ENCODE data around the gene CACNA1S. TPM values are rescaled to one million over a fixed set of nuclear protein-coding genes. Genes with fewer than 3 reads are reported as not detected.

Gene CACNA1S
- total and polyA plus RNA-seq, 2 donors (not counting 1 experiment from before 2014, with no cell fraction given): not detected

DNA sequence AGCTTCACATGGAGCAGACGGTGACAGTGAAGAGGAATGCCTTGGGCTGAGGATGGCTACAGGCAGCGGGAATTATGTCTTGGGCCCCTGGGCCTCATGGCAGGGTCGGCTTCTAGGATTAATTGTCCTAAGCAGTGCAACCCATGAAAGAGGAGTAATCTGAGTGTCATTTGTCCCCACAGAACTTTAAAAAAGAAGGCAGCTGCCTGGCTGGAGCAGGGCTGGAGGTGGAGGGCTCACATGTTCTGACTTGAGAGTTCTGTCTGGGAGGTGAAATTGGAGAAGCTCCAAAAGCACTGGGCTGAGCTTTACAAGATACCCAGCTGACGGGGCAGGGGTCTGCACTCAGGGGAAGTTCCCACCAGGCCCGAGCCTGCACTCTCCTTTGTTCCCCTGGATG is 22.6 kb downstream of the CACNA1S start:
- no peak overlapping the region for H3K4me3 ChIP-seq (ENCODE audit: control extremely low read depth in 1 of 5, extremely low read depth in 1 of 5, insufficient read depth in 1 of 5, low read depth in 2 of 5, low read length in 4 of 5)
- TF ChIP-seq, protein P1, sequence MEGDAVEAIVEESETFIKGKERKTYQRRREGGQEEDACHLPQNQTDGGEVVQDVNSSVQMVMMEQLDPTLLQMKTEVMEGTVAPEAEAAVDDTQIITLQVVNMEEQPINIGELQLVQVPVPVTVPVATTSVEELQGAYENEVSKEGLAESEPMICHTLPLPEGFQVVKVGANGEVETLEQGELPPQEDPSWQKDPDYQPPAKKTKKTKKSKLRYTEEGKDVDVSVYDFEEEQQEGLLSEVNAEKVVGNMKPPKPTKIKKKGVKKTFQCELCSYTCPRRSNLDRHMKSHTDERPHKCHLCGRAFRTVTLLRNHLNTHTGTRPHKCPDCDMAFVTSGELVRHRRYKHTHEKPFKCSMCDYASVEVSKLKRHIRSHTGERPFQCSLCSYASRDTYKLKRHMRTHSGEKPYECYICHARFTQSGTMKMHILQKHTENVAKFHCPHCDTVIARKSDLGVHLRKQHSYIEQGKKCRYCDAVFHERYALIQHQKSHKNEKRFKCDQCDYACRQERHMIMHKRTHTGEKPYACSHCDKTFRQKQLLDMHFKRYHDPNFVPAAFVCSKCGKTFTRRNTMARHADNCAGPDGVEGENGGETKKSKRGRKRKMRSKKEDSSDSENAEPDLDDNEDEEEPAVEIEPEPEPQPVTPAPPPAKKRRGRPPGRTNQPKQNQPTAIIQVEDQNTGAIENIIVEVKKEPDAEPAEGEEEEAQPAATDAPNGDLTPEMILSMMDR (IDR thresholded peaks at IDR 0.05): no peak
- no peak for TF ChIP-seq EZH2 (IDR thresholded peaks at IDR 0.05; ENCODE audit: borderline replicate concordance, insufficient read depth, low read depth, low read length, poor library complexity, severe bottlenecking)
- DNase-seq: no peak
- no peaks in the 10 kb centered on the region for H3K79me2 ChIP-seq (ENCODE audit: control insufficient read depth, insufficient read depth, low read length)
- H3K4me2 ChIP-seq (replicated peaks; ENCODE audit: low read depth, low read length, poor library complexity, severe bottlenecking): no peak overlapping the region
- H4K20me1 ChIP-seq (ENCODE audit: control insufficient read depth, insufficient read depth, low read length, poor library complexity, severe bottlenecking): no peaks in the 10 kb centered on the region
- Mint-ChIP-seq H3K9me3 (ENCODE audit: insufficient read depth) (no peaks in the 10 kb centered on the region), H3K27me3 (peaks cover 22% of the 10 kb centered on the region), H3K4me3 (no peak overlapping the region), H3K4me1 (no peaks in the 10 kb centered on the region), H3K27ac (no peak overlapping the region)
- no peak overlapping the region for H2AFZ ChIP-seq (ENCODE audit: insufficient read depth, low read depth, low read length, poor library complexity, severe bottlenecking)
- H3K9me3 ChIP-seq (ENCODE audit: control extremely low read depth in 1 of 3, control insufficient read depth in 2 of 3, insufficient read depth in 1 of 3, low read length in 2 of 3): no peaks in the 10 kb centered on the region
- no peak overlapping the region for H3K9ac ChIP-seq (ENCODE audit: low read length)
- no peaks in the 10 kb centered on the region for H3K36me3 ChIP-seq (replicated peaks in 1 of 2; ENCODE audit: control extremely low read depth in 1 of 2, control insufficient read depth in 1 of 2, extremely low read depth in 1 of 2, insufficient read depth in 2 of 2, low read length in 1 of 2)
- ATAC-seq (ENCODE audit: low read depth): no peak
- ChIA-PET CTCF (no interaction called here), POLR2A (no interaction called here)
- peaks cover 0 to 6% (median 2%) of the 10 kb centered on the region in 4 experiments for H3K27me3 ChIP-seq (replicated peaks in 1 of 4; ENCODE audit: control extremely low read depth in 1 of 4, control insufficient read depth in 3 of 4, insufficient read depth in 4 of 4, low read length in 3 of 4)
- intact Hi-C loops (cut with micrococcal nuclease): no loop called here
- no peak overlapping the region for H3K27ac ChIP-seq (ENCODE audit: low read length in 2 of 2)
- no peaks in the 10 kb centered on the region for H3K4me1 ChIP-seq (ENCODE audit: control insufficient read depth in 2 of 2, insufficient read depth in 2 of 2, low read length in 2 of 2)
- WGBS (ENCODE audit: insufficient coverage): 96% methylated on average over 3 of the region's 5 CpGs

DNA sequence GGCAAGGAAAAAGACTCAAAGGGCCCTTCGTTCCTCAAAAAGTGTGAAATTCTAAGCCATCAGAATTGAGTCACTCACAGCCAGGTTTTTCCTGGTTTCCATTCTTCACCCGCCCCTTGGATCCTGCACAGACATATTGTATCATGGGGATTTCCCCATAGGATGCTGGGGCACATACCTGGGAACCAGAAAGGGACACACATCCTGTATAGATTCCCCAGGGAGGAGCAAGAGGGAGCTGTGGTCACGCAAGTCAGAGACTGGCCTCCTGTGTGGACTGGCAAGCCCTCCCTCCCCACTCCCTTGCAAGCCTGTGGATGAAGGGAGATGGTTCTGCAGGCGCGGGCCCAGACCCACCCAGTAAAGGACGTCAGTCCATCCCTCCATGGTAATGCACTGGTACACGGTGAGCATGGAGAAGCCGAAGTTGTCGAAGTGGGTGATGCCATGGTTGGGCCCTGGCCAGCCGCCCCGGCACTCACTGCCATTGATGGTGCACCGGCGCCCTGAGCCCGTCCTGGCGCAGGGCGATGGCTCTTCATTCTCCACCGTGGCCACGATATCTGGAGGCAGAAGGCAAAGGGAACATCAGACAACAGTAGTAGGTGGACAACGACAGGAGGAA is 23.2 kb downstream of the CACNA1S start:
- ATAC-seq (ENCODE audit: low read depth) (no peak), DNase-seq (no peak)
- Mint-ChIP-seq H3K27me3 (peaks cover 22% of the 10 kb centered on the region), H3K27ac (no peak overlapping the region), H3K4me3 (no peak overlapping the region), H3K4me1 (no peaks in the 10 kb centered on the region), H3K9me3 (ENCODE audit: insufficient read depth) (no peaks in the 10 kb centered on the region)
- Histone ChIP-seq H3K27me3 (replicated peaks in 1 of 4; ENCODE audit: control extremely low read depth in 1 of 4, control insufficient read depth in 3 of 4, insufficient read depth in 4 of 4, low read length in 3 of 4) (peaks cover 0 to 7% (median 3%) of the 10 kb centered on the region in 4 experiments), H3K9me3 (ENCODE audit: control extremely low read depth in 1 of 3, control insufficient read depth in 2 of 3, insufficient read depth in 1 of 3, low read length in 2 of 3) (no peaks in the 10 kb centered on the region), H3K79me2 (ENCODE audit: control insufficient read depth, insufficient read depth, low read length) (no peaks in the 10 kb centered on the region), H3K27ac (ENCODE audit: low read length in 2 of 2) (no peak overlapping the region), H3K9ac (ENCODE audit: low read length) (no peak overlapping the region), H3K36me3 (replicated peaks in 1 of 2; ENCODE audit: control extremely low read depth in 1 of 2, control insufficient read depth in 1 of 2, extremely low read depth in 1 of 2, insufficient read depth in 2 of 2, low read length in 1 of 2) (no peaks in the 10 kb centered on the region), H3K4me3 (ENCODE audit: control extremely low read depth in 1 of 5, extremely low read depth in 1 of 5, insufficient read depth in 1 of 5, low read depth in 2 of 5, low read length in 4 of 5) (no peak overlapping the region), H2AFZ (ENCODE audit: insufficient read depth, low read depth, low read length, poor library complexity, severe bottlenecking) (no peak overlapping the region), H3K4me2 (replicated peaks; ENCODE audit: low read depth, low read length, poor library complexity, severe bottlenecking) (no peak overlapping the region), H4K20me1 (ENCODE audit: control insufficient read depth, insufficient read depth, low read length, poor library complexity, severe bottlenecking) (no peaks in the 10 kb centered on the region), H3K4me1 (ENCODE audit: control insufficient read depth in 2 of 2, insufficient read depth in 2 of 2, low read length in 2 of 2) (no peaks in the 10 kb centered on the region)
- POLR2A ChIA-PET: no interaction called here
- 95% methylated on average over 18 of the region's 19 CpGs for WGBS (ENCODE audit: insufficient coverage)
- intact Hi-C loops (cut with micrococcal nuclease): no loop called here
- no peak for TF ChIP-seq EZH2 (IDR thresholded peaks at IDR 0.05; ENCODE audit: borderline replicate concordance, insufficient read depth, low read depth, low read length, poor library complexity, severe bottlenecking)
- TF ChIP-seq, protein P1 (IDR thresholded peaks at IDR 0.05): no peak
- CTCF ChIA-PET: no interaction called here

Data from B cell (primary cell).